Osteoblast (primary cell): ENCODE measurements around the gene ZFPM1. TPM values are rescaled to one million over a fixed set of nuclear protein-coding genes. Genes with fewer than 3 reads are reported as not detected.

Experiments used
- DNase-seq: peaks from one replicate; pipeline ENCODE4 v3.0.0; 2011; ENCODE audit warnings: low spot score, mixed read lengths; ENCODE audit not compliant: insufficient read length; ENCODE audit errors: missing footprints
- H2AFZ ChIP-seq: 2 replicates; pipeline ENCODE4 v1.6.0; 2011; ENCODE audit warnings: mild to moderate bottlenecking, low read length
- H3K27ac ChIP-seq: 2 replicates; pipeline ENCODE4 v1.5.1; 2011; ENCODE audit warnings: mild to moderate bottlenecking, low read depth, low read length, moderate library complexity
- H3K27me3 ChIP-seq: 2 replicates; pipeline ENCODE4 v1.6.0; 2012; ENCODE audit warnings: mild to moderate bottlenecking, control low read depth, inconsistent platforms, low read length, moderate library complexity; ENCODE audit not compliant: insufficient read depth
- H3K36me3 ChIP-seq: 2 replicates; pipeline ENCODE4 v1.5.1; 2011; ENCODE audit warnings: mild to moderate bottlenecking, low read length, control low read depth, moderate library complexity; ENCODE audit not compliant: insufficient read depth
- H3K4me1 ChIP-seq: 2 replicates; pipeline ENCODE4 v1.5.1; 2011; ENCODE audit warnings: mild to moderate bottlenecking, low read length, control low read depth, moderate library complexity; ENCODE audit not compliant: insufficient read depth
- H3K4me2 ChIP-seq: 2 replicates; pipeline ENCODE4 v1.6.0; 2011; ENCODE audit warnings: mild to moderate bottlenecking, low read length; ENCODE audit not compliant: insufficient read depth
- H3K4me3 ChIP-seq: fragments of 200-600 bp; sonication (generic); 3 replicates; pipeline ENCODE4 v1.5.1; 2012; ENCODE audit warnings: mild to moderate bottlenecking, low read length, inconsistent platforms; ENCODE audit not compliant: insufficient read depth
- H3K79me2 ChIP-seq: 2 replicates; pipeline ENCODE4 v1.6.0; 2012; ENCODE audit warnings: mild to moderate bottlenecking, low read length, control low read depth, inconsistent platforms; ENCODE audit not compliant: insufficient read depth
- H3K9me3 ChIP-seq: 2 replicates; pipeline ENCODE4 v1.5.1; 2011; ENCODE audit warnings: low read depth, low read length, control low read depth
- H4K20me1 ChIP-seq: 2 replicates; pipeline ENCODE4 v1.6.0; 2012; ENCODE audit warnings: mild to moderate bottlenecking, low read length, control low read depth; ENCODE audit not compliant: insufficient read depth
- total RNA-seq: library from RNA; depleted of rRNA; stranded (reverse); fragments of >200 nt; gene quantifications from 2 replicates; pipeline ENCODE4 v1.2.3, GENCODE V29; 2012
- TF ChIP-seq, protein P1 (sequence below): IDR thresholded peaks from 2 replicates; pipeline ENCODE4 v1.5.1; 2011; ENCODE audit warnings: mild to moderate bottlenecking, low read depth, low read length, moderate library complexity; ENCODE audit errors: extremely low read depth

Gene ZFPM1
- total RNA-seq, 1 donor: 2.2 TPM

DNA sequence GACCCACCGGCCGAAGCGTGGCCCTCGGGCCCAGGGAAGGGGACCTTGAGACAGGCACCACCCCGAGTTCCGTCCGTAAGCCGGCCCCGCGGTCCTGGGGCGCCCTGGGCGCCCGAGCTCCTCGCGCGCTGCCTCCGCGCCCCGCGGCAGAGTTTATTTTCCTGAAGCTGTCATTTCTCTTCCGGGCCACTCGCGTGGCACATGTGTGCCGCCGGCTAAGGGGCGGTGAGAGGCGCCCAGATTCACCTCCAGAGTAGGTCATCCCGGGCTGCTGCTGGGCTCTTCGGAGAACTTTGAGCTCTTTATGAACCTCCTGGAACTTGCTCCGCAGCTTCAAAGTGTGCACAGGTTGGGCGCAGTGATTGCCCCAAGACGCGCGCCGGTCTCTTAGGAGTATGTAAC, 117.6 kb downstream of the ZFPM1 start:
- Histone ChIP-seq H3K27ac (peak overlapping the region; percentile 65), H3K4me3 (peak overlapping the region; percentile 90), H3K36me3 (peaks cover 6% of the 10 kb centered on the region), H3K79me2 (peaks cover 50% of the 10 kb centered on the region), H4K20me1 (peaks cover 30% of the 10 kb centered on the region), H3K27me3 (no peaks in the 10 kb centered on the region), H2AFZ (peak overlapping the region; percentile 72), H3K4me1 (peaks cover 27% of the 10 kb centered on the region), H3K4me2 (peak overlapping the region; percentile 83), H3K9me3 (no peaks in the 10 kb centered on the region)
- TF ChIP-seq, protein P1, sequence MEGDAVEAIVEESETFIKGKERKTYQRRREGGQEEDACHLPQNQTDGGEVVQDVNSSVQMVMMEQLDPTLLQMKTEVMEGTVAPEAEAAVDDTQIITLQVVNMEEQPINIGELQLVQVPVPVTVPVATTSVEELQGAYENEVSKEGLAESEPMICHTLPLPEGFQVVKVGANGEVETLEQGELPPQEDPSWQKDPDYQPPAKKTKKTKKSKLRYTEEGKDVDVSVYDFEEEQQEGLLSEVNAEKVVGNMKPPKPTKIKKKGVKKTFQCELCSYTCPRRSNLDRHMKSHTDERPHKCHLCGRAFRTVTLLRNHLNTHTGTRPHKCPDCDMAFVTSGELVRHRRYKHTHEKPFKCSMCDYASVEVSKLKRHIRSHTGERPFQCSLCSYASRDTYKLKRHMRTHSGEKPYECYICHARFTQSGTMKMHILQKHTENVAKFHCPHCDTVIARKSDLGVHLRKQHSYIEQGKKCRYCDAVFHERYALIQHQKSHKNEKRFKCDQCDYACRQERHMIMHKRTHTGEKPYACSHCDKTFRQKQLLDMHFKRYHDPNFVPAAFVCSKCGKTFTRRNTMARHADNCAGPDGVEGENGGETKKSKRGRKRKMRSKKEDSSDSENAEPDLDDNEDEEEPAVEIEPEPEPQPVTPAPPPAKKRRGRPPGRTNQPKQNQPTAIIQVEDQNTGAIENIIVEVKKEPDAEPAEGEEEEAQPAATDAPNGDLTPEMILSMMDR: no peak
- no peak for DNase-seq

DNA sequence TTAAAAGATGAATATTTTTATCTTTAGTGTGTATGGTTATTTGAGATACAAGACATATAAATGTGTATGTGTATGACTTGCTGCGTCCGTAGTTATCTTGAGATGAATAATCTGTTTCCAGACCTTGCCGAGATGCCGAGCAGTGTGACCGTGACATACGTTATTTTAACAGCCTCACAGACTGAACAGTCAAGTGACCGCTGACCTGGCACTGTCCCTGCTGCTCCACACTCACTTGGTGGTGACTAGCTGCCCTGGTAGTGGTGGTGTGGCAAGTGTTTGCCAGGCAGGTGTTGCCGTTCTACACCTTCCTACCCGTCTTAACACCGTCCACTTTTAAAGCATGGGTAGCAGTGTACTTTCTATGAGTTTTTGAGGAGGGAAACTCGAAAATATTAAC, 122.2 kb downstream of the ZFPM1 start:
- peaks cover 91% of the 10 kb centered on the region for H3K79me2 ChIP-seq
- H3K27ac ChIP-seq: no peak overlapping the region
- H3K9me3 ChIP-seq: no peaks in the 10 kb centered on the region
- peaks cover 13% of the 10 kb centered on the region for H3K4me1 ChIP-seq
- TF ChIP-seq, protein P1: no peak
- no peaks in the 10 kb centered on the region for H3K27me3 ChIP-seq
- no peak overlapping the region for H3K4me3 ChIP-seq
- H3K36me3 ChIP-seq: peaks cover 31% of the 10 kb centered on the region
- no peak overlapping the region for H3K4me2 ChIP-seq
- peaks cover 53% of the 10 kb centered on the region for H4K20me1 ChIP-seq
- H2AFZ ChIP-seq: no peak overlapping the region
- no peak for DNase-seq

DNA sequence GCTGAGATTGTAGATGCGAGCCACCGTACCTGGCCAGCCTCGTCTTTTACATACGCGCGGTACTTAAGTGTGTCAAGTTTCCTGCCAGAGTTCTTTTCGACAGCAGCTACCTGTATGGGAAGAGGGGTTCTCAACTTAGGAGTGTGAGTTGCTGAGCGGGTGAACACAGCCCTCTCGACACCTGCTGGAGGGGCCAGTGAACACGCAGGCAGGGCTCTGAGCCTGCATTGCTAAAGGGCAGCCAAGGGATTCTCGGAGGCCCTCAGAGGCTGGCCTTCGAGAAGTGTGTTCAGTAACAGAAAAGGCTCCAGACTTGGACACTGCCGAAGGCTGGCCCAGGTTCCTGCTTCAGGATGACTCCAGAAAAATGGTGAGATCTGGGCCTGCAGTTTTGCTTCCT, 123.2 kb downstream of the ZFPM1 start:
- no peak for DNase-seq
- no peak overlapping the region for H2AFZ ChIP-seq
- H3K4me3 ChIP-seq: no peak overlapping the region
- peaks cover 93% of the 10 kb centered on the region for H3K79me2 ChIP-seq
- no peak overlapping the region for H3K27ac ChIP-seq
- H3K36me3 ChIP-seq: peaks cover 38% of the 10 kb centered on the region
- TF ChIP-seq, protein P1: no peak
- H3K9me3 ChIP-seq: no peaks in the 10 kb centered on the region
- H4K20me1 ChIP-seq: peaks cover 47% of the 10 kb centered on the region
- no peaks in the 10 kb centered on the region for H3K27me3 ChIP-seq
- no peak overlapping the region for H3K4me2 ChIP-seq
- H3K4me1 ChIP-seq: peaks cover 7% of the 10 kb centered on the region

DNA sequence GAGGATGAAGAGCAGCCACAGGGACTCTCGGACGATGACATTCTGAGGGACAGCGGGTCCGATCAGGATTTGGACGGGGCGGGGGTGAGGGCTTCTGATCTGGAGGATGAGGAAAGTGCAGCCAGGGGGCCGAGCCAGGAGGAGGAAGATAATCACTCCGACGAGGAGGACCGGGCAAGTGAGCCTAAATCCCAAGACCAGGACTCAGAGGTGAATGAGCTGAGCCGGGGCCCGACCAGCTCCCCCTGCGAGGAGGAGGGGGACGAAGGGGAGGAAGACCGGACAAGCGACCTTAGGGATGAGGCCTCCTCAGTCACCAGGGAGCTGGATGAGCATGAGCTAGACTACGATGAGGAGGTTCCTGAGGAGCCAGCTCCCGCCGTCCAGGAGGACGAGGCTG, 124.1 kb downstream of the ZFPM1 start:
- Histone ChIP-seq H4K20me1 (peaks cover 39% of the 10 kb centered on the region), H3K4me2 (no peak overlapping the region), H3K36me3 (peaks cover 39% of the 10 kb centered on the region), H3K4me1 (no peaks in the 10 kb centered on the region), H3K27me3 (no peaks in the 10 kb centered on the region), H3K27ac (no peak overlapping the region), H3K9me3 (no peaks in the 10 kb centered on the region), H3K4me3 (no peak overlapping the region), H3K79me2 (peaks cover 91% of the 10 kb centered on the region), H2AFZ (no peak overlapping the region)
- no peak for DNase-seq
- TF ChIP-seq, protein P1: no peak
